ENCODE data around the gene DIPK1C. TPM values are rescaled to one million over a fixed set of nuclear protein-coding genes. Genes with fewer than 3 reads are reported as not detected.
A peak's percentile ranks its signal among the peaks of the same experiment; 100 is the strongest.

The DIPK1C gene
- total and polyA plus RNA-seq, 2 experiments from 2014 or later, result 0.07 TPM; not detected in 1

DNA sequence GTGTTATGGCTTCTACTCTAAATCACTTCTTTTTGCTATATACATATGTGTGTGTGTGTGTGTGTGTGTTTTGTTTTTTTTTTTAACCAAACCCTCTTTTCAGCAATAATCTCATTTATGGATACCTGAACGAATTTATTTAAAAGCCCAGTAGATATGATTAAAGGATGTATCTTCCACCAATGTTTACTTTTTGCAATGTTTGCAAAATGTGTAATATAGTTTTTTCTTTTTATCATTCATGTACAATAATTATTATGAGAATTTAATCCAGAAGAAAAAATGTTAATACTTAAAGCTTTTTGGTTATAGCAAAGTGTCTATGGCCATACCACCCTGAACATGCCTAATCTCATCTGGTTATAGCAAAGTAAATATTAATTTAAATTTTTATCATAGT is 37.4 kb upstream of the DIPK1C start (continued):
- TF ChIP-seq, protein P1, sequence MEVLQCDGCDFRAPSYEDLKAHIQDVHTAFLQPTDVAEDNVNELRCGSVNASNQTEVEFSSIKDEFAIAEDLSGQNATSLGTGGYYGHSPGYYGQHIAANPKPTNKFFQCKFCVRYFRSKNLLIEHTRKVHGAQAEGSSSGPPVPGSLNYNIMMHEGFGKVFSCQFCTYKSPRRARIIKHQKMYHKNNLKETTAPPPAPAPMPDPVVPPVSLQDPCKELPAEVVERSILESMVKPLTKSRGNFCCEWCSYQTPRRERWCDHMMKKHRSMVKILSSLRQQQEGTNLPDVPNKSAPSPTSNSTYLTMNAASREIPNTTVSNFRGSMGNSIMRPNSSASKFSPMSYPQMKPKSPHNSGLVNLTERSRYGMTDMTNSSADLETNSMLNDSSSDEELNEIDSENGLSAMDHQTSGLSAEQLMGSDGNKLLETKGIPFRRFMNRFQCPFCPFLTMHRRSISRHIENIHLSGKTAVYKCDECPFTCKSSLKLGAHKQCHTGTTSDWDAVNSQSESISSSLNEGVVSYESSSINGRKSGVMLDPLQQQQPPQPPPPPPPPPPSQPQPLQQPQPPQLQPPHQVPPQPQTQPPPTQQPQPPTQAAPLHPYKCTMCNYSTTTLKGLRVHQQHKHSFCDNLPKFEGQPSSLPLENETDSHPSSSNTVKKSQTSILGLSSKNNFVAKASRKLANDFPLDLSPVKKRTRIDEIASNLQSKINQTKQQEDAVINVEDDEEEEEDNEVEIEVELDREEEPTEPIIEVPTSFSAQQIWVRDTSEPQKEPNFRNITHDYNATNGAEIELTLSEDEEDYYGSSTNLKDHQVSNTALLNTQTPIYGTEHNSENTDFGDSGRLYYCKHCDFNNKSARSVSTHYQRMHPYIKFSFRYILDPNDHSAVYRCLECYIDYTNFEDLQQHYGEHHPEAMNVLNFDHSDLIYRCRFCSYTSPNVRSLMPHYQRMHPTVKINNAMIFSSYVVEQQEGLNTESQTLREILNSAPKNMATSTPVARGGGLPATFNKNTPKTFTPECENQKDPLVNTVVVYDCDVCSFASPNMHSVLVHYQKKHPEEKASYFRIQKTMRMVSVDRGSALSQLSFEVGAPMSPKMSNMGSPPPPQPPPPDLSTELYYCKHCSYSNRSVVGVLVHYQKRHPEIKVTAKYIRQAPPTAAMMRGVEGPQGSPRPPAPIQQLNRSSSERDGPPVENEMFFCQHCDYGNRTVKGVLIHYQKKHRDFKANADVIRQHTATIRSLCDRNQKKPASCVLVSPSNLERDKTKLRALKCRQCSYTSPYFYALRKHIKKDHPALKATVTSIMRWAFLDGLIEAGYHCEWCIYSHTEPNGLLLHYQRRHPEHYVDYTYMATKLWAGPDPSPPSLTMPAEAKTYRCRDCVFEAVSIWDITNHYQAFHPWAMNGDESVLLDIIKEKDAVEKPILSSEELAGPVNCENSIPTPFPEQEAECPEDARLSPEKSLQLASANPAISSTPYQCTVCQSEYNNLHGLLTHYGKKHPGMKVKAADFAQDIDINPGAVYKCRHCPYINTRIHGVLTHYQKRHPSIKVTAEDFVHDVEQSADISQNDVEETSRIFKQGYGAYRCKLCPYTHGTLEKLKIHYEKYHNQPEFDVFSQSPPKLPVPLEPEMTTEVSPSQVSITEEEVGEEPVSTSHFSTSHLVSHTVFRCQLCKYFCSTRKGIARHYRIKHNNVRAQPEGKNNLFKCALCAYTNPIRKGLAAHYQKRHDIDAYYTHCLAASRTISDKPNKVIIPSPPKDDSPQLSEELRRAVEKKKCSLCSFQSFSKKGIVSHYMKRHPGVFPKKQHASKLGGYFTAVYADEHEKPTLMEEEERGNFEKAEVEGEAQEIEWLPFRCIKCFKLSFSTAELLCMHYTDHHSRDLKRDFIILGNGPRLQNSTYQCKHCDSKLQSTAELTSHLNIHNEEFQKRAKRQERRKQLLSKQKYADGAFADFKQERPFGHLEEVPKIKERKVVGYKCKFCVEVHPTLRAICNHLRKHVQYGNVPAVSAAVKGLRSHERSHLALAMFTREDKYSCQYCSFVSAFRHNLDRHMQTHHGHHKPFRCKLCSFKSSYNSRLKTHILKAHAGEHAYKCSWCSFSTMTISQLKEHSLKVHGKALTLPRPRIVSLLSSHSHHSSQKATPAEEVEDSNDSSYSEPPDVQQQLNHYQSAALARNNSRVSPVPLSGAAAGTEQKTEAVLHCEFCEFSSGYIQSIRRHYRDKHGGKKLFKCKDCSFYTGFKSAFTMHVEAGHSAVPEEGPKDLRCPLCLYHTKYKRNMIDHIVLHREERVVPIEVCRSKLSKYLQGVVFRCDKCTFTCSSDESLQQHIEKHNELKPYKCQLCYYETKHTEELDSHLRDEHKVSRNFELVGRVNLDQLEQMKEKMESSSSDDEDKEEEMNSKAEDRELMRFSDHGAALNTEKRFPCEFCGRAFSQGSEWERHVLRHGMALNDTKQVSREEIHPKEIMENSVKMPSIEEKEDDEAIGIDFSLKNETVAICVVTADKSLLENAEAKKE (CRISPR knock-in tag; IDR thresholded peaks at IDR 0.05), result no peak
- TF ChIP-seq ZNF331 (CRISPR knock-in tag; IDR thresholded peaks at IDR 0.05; ENCODE audit: low read depth) (no peak), CREB1 (CRISPR knock-in tag; IDR thresholded peaks at IDR 0.05; ENCODE audit: low read depth) (no peak), STAT1 (IDR thresholded peaks at IDR 0.05; ENCODE audit: unreplicated experiment) (no peak)

DNA sequence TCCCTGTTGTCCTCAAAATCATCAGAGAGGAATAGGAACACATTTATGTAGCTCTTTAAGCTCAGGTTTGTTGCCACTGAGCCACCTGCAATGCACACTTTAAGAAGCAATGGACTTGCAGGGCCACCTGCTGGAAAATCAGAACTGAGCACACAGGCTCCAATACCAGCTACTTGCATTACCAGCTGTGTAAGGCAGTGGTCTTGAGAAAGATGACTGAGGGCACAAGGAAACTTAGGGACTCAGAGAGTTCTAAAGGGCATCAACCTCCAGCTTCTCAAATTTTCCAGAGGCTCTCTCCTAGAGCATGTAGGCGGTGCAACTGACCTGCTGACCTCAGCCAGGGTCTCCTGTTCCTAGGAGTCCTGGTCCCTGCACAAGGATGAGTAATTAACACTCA is 36.6 kb upstream of the DIPK1C start:
- DNase-seq (ENCODE audit: low spot score) (peak; percentile 61), ATAC-seq (no peak; the same call in 2 of the 3 replicates)
- peaks cover 12% of the 10 kb centered on the region for H3K4me1 ChIP-seq (ENCODE audit: insufficient read depth)
- peaks cover 23% of the 10 kb centered on the region for H3K79me2 ChIP-seq (replicated peaks; ENCODE audit: insufficient read depth)
- H3F3A ChIP-seq (replicated peaks; ENCODE audit: low read depth), result no peaks in the 10 kb centered on the region
- H3K4me3 ChIP-seq, result no peak overlapping the region
- no peak overlapping the region for H3K4me2 ChIP-seq
- no peaks in the 10 kb centered on the region for H3K36me3 ChIP-seq (ENCODE audit: insufficient read depth)
- H3K27ac ChIP-seq (ENCODE audit: low read depth), result no peak overlapping the region
- H3K27me3 Mint-ChIP-seq (ENCODE audit: insufficient read depth, low read depth, poor library complexity), result peaks cover 6% of the 10 kb centered on the region
- H3K4me3 Mint-ChIP-seq, result no peak overlapping the region
- peaks cover 6% of the 10 kb centered on the region; the same call in 1 of the 3 replicates for H3K9me3 Mint-ChIP-seq
- H3K27me3 ChIP-seq (ENCODE audit: insufficient read depth), result no peaks in the 10 kb centered on the region
- TF ChIP-seq EZH2 (IDR thresholded peaks at IDR 0.05; ENCODE audit: low read depth, unreplicated experiment) (no peak), CTCF (conservative IDR thresholded peaks at IDR 0.05; ENCODE audit: low read depth in 2 of 2) (peak; percentile 59 to 80; a peak in 3 of 4 replicates), EZH2phosphoT487 (IDR thresholded peaks at IDR 0.05; ENCODE audit: unreplicated experiment) (no peak)
- no peaks in the 10 kb centered on the region for H3K9me2 ChIP-seq (ENCODE audit: insufficient read depth)
- H3K4me1 Mint-ChIP-seq, result peaks cover 20% of the 10 kb centered on the region
- peaks cover 15% of the 10 kb centered on the region for H3K36me3 Mint-ChIP-seq (ENCODE audit: low read depth)
- H2AFZ ChIP-seq, result no peak overlapping the region
- peaks cover 10% of the 10 kb centered on the region for H4K20me1 ChIP-seq (replicated peaks; ENCODE audit: insufficient read depth)
- H3K27ac Mint-ChIP-seq, result no peak overlapping the region
